SJCRH30 (cell line): Measurements from ENCODE around the gene MCTP1. TPM values are rescaled to one million over a fixed set of nuclear protein-coding genes. Genes with fewer than 3 reads are reported as not detected.

Experiments used
- DNase-seq, 2 experiments: peaks; one replicate each; pipeline ENCODE4 v3.0.0-alpha.2; 2015 to 2020
- H3K27ac ChIP-seq: fragments of 250-450 bp; sonication (Bioruptor Pico); 2 replicates; pipeline ENCODE4 v1.5.1; 2020; ENCODE audit warnings: mild to moderate bottlenecking, moderate library complexity
- H3K27me3 ChIP-seq: fragments of 250-450 bp; sonication (Bioruptor Pico); 2 replicates; pipeline ENCODE4 v1.5.1; 2020; ENCODE audit warnings: mild to moderate bottlenecking, moderate library complexity
- H3K36me3 ChIP-seq: fragments of 250-450 bp; sonication (Bioruptor Pico); 2 replicates; pipeline ENCODE4 v1.5.1; 2020; ENCODE audit warnings: mild to moderate bottlenecking, moderate library complexity
- H3K4me1 ChIP-seq: fragments of 250-450 bp; sonication (Bioruptor Pico); 2 replicates; pipeline ENCODE4 v1.5.1; 2020; ENCODE audit warnings: mild to moderate bottlenecking, moderate library complexity
- H3K4me3 ChIP-seq: fragments of 250-450 bp; sonication (Bioruptor Pico); 2 replicates; pipeline ENCODE4 v1.5.1; 2020; ENCODE audit warnings: mild to moderate bottlenecking, moderate library complexity
- H3K9me3 ChIP-seq: fragments of 250-450 bp; sonication (Bioruptor Pico); replicated peaks from 2 replicates; pipeline ENCODE4 v1.5.1; 2020; ENCODE audit warnings: mild to moderate bottlenecking, moderate library complexity
- total RNA-seq: library from RNA; depleted of rRNA; stranded (reverse); fragments of >200 nt; shearing (Covaris generic); gene quantifications from 2 replicates; pipeline ENCODE4 v1.2.3, GENCODE V29; 2014

Gene MCTP1
- total RNA-seq, 1 experiment from 2014 or later: 1.8 TPM

- no peak overlapping the region for H3K27ac ChIP-seq
Observed at GRCh38 chr5:94698197-94698596, 586.7 kb downstream of the MCTP1 start.

GRCh38 chr5:94694671-94695070 is 590.2 kb downstream of the MCTP1 start:
- Histone ChIP-seq H3K36me3 (peaks cover 32% of the 10 kb centered on the region), H3K27me3 (no peaks in the 10 kb centered on the region), H3K4me3 (no peak overlapping the region), H3K4me1 (no peaks in the 10 kb centered on the region), H3K27ac (no peak overlapping the region), H3K9me3 (no peaks in the 10 kb centered on the region)
- DNase-seq: no peak

More at GRCh38 chr5:94698197-94698596, 586.7 kb downstream of the MCTP1 start:
- no peak for DNase-seq
- H3K4me1 ChIP-seq: no peaks in the 10 kb centered on the region
- H3K4me3 ChIP-seq: no peak overlapping the region
- no peaks in the 10 kb centered on the region for H3K9me3 ChIP-seq
- no peaks in the 10 kb centered on the region for H3K27me3 ChIP-seq
- H3K36me3 ChIP-seq: peaks cover 20% of the 10 kb centered on the region

- Histone ChIP-seq H3K27me3 (no peaks in the 10 kb centered on the region), H3K9me3 (no peaks in the 10 kb centered on the region), H3K36me3 (peaks cover 32% of the 10 kb centered on the region), H3K27ac (no peak overlapping the region), H3K4me1 (no peaks in the 10 kb centered on the region), H3K4me3 (no peak overlapping the region)
- DNase-seq: no peak
Observed at GRCh38 chr5:94693845-94694370, 591.0 kb downstream of the MCTP1 start.

GRCh38 chr5:94693043-94693822 is 591.7 kb downstream of the MCTP1 start:
- H3K4me1 ChIP-seq: no peaks in the 10 kb centered on the region
- H3K27me3 ChIP-seq: no peaks in the 10 kb centered on the region
- no peak overlapping the region for H3K4me3 ChIP-seq
- peak in 1 of 2 experiments; percentile 68 for DNase-seq
- H3K36me3 ChIP-seq: peaks cover 36% of the 10 kb centered on the region
- H3K9me3 ChIP-seq: no peaks in the 10 kb centered on the region
- no peak overlapping the region for H3K27ac ChIP-seq

GRCh38 chr5:94692581-94692980 is 592.3 kb downstream of the MCTP1 start:
- Histone ChIP-seq H3K36me3 (peaks cover 36% of the 10 kb centered on the region), H3K27me3 (no peaks in the 10 kb centered on the region), H3K9me3 (no peaks in the 10 kb centered on the region), H3K4me3 (no peak overlapping the region), H3K4me1 (no peaks in the 10 kb centered on the region), H3K27ac (no peak overlapping the region)
- no peak for DNase-seq

GRCh38 chr5:94691949-94692348 is 592.9 kb downstream of the MCTP1 start:
- Histone ChIP-seq H3K27me3 (no peaks in the 10 kb centered on the region), H3K36me3 (peaks cover 36% of the 10 kb centered on the region), H3K4me1 (no peaks in the 10 kb centered on the region), H3K4me3 (no peak overlapping the region), H3K9me3 (no peaks in the 10 kb centered on the region), H3K27ac (no peak overlapping the region)
- no peak for DNase-seq

GRCh38 chr5:94691291-94691690 is 593.6 kb downstream of the MCTP1 start:
- no peak for DNase-seq
- H3K36me3 ChIP-seq: peaks cover 39% of the 10 kb centered on the region
- H3K27ac ChIP-seq: no peak overlapping the region
- no peaks in the 10 kb centered on the region for H3K9me3 ChIP-seq
- no peaks in the 10 kb centered on the region for H3K27me3 ChIP-seq
- H3K4me1 ChIP-seq: no peaks in the 10 kb centered on the region
- H3K4me3 ChIP-seq: no peak overlapping the region

GRCh38 chr5:94690778-94691177 is 594.1 kb downstream of the MCTP1 start:
- no peaks in the 10 kb centered on the region for H3K4me1 ChIP-seq
- H3K9me3 ChIP-seq: no peaks in the 10 kb centered on the region
- DNase-seq: no peak
- H3K36me3 ChIP-seq: peaks cover 44% of the 10 kb centered on the region
- no peak overlapping the region for H3K27ac ChIP-seq
- no peak overlapping the region for H3K4me3 ChIP-seq
- H3K27me3 ChIP-seq: no peaks in the 10 kb centered on the region

GRCh38 chr5:94689908-94690307 is 595.0 kb downstream of the MCTP1 start:
- no peak overlapping the region for H3K27ac ChIP-seq
- H3K36me3 ChIP-seq: peaks cover 41% of the 10 kb centered on the region
- no peaks in the 10 kb centered on the region for H3K27me3 ChIP-seq
- no peaks in the 10 kb centered on the region for H3K4me1 ChIP-seq
- no peak overlapping the region for H3K4me3 ChIP-seq
- H3K9me3 ChIP-seq: no peaks in the 10 kb centered on the region
- no peak for DNase-seq

GRCh38 chr5:94682814-94683520 is 601.9 kb downstream of the MCTP1 start:
- Histone ChIP-seq H3K27me3 (no peaks in the 10 kb centered on the region), H3K9me3 (no peaks in the 10 kb centered on the region), H3K4me1 (no peaks in the 10 kb centered on the region), H3K27ac (no peak overlapping the region), H3K36me3 (peaks cover 13% of the 10 kb centered on the region), H3K4me3 (no peak overlapping the region)
- DNase-seq: no peak

GRCh38 chr5:94675965-94676618 is 608.8 kb downstream of the MCTP1 start:
- Histone ChIP-seq H3K36me3 (peaks cover 46% of the 10 kb centered on the region), H3K27ac (no peak overlapping the region), H3K4me1 (peaks cover 7% of the 10 kb centered on the region; the same call in 1 of the 2 replicates), H3K9me3 (no peaks in the 10 kb centered on the region; the same call in 1 of the 2 replicates), H3K27me3 (no peaks in the 10 kb centered on the region), H3K4me3 (no peak overlapping the region)
- DNase-seq: no peak

- peak in 1 of 2 experiments; percentile 19 for DNase-seq
- no peak overlapping the region for H3K4me3 ChIP-seq
- H3K36me3 ChIP-seq: peaks cover 55% of the 10 kb centered on the region
- H3K27me3 ChIP-seq: no peaks in the 10 kb centered on the region
- H3K4me1 ChIP-seq: peaks cover 7% of the 10 kb centered on the region; the same call in 1 of the 2 replicates
- H3K27ac ChIP-seq: no peak overlapping the region
- H3K9me3 ChIP-seq: no peaks in the 10 kb centered on the region; the same call in 1 of the 2 replicates
Observed at GRCh38 chr5:94674490-94675382, 610.2 kb downstream of the MCTP1 start.

- DNase-seq: no peak
- Histone ChIP-seq H3K4me3 (no peak overlapping the region), H3K36me3 (peaks cover 59% of the 10 kb centered on the region), H3K27ac (no peak overlapping the region), H3K27me3 (no peaks in the 10 kb centered on the region), H3K9me3 (no peaks in the 10 kb centered on the region; the same call in 1 of the 2 replicates), H3K4me1 (peaks cover 7% of the 10 kb centered on the region; the same call in 1 of the 2 replicates)
Observed at GRCh38 chr5:94672746-94673145, 612.1 kb downstream of the MCTP1 start.

- DNase-seq: no peak
- Histone ChIP-seq H3K27me3 (no peaks in the 10 kb centered on the region), H3K4me3 (no peak overlapping the region), H3K36me3 (peaks cover 60% of the 10 kb centered on the region), H3K27ac (no peak overlapping the region), H3K4me1 (peaks cover 7% of the 10 kb centered on the region; the same call in 1 of the 2 replicates), H3K9me3 (no peaks in the 10 kb centered on the region; the same call in 1 of the 2 replicates)
Observed at GRCh38 chr5:94670726-94671125, 614.2 kb downstream of the MCTP1 start.
